NT2/D1 (cell line): ENCODE measurements around the gene TBKBP1.

Source experiments
- SUZ12 ChIP-seq: IDR thresholded peaks from 2 replicates; pipeline ENCODE4 v1.6.1; 2011; ENCODE audit not compliant: insufficient read length, insufficient read depth; ENCODE audit errors: extremely low read depth
- YY1 ChIP-seq: IDR thresholded peaks from 2 replicates; pipeline ENCODE4 v1.6.1; 2011; ENCODE audit not compliant: insufficient read length, insufficient read depth
- ZNF274 ChIP-seq: IDR thresholded peaks from 2 replicates; pipeline ENCODE4 v1.6.1; 2011; ENCODE audit warnings: mild to moderate bottlenecking, low read depth, low read length

GRCh38 chr17:47741793-47742145, 47.8 kb downstream of the TBKBP1 start:
- TF ChIP-seq ZNF274 (no peak), YY1 (no peak), SUZ12 (no peak)
